NT2/D1 (cell line): ENCODE results near the gene AKT1.

ENCODE experiments used
- YY1 ChIP-seq: IDR thresholded peaks from 2 replicates; pipeline ENCODE4 v1.6.1; 2011; ENCODE audit not compliant: insufficient read length, insufficient read depth
- ZNF274 ChIP-seq: IDR thresholded peaks from 2 replicates; pipeline ENCODE4 v1.6.1; 2011; ENCODE audit warnings: mild to moderate bottlenecking, low read depth, low read length

DNA sequence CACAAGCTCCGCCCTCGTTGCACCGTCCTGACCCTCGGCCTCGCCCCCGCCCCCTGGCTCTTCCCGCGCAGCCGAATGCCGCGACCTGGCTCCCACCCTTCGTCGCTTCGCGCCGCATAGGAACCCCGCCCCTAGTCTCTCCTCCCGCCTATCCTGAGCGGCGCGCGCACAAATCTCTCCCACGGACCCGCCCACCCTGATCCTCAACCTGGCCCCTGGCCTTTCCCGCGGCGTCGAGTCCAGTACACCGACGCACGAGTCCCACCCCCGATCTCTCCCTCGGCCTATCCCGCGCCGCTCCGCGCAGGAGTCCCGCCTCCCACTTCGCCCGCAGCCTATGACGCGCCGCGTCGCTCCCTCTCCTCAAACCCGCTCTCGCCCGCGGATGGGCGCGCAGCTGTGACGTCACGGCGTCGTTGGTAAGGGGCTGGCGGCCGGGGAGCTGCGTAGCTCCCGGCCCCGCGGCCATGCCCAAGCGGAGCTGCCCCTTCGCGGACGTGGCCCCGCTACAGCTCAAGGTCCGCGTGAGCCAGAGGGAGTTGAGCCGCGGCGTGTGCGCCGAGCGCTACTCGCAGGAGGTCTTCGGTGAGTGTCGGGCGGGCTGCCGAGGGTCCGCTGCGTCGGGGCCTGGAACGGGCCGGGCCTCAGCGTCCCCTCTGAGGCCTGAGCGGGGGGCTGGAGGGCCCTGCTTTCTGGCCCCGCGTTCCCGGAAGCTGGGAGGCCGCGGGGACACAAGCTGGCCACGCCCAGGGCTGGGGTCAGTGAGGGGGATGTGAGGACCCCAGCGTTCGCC lies 42.6 kb downstream of the AKT1 start, which contains the start of gene SIVA1:
- no peak for TF ChIP-seq ZNF274
- TF ChIP-seq YY1 = no peak
